ENCODE measurements around the gene FAM89B. TPM values are rescaled to one million over a fixed set of nuclear protein-coding genes. Genes with fewer than 3 reads are reported as not detected.

The FAM89B gene
- polyA plus RNA-seq, 1 donor from 2014 or later: 75.1 TPM

DNA sequence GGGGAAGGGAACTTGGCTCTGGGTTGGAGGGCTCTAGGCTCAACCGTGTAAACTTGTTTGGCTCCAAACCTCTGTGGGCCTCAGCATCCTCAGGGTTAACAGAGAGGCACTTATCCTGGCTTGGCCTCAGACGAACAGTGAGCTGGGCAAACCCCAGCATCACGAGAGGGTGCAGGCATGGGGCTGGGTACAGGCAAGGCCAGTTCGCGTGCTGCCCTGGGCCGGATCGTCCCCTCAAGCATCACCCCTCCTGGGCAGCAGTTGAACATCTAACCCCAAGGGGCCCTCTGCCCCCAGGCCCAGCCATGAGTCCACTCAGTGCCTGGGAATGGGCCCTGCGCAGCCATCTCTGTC lies 5.4 kb downstream of the FAM89B start:
- Histone ChIP-seq H4K20me1 (ENCODE audit: insufficient read depth) (peaks cover 15% of the 10 kb centered on the region), H3K27ac (ENCODE audit: low read length) (no peak overlapping the region), H3K27me3 (ENCODE audit: insufficient read depth, low read depth, low read length) (peaks cover 7% of the 10 kb centered on the region)

DNA sequence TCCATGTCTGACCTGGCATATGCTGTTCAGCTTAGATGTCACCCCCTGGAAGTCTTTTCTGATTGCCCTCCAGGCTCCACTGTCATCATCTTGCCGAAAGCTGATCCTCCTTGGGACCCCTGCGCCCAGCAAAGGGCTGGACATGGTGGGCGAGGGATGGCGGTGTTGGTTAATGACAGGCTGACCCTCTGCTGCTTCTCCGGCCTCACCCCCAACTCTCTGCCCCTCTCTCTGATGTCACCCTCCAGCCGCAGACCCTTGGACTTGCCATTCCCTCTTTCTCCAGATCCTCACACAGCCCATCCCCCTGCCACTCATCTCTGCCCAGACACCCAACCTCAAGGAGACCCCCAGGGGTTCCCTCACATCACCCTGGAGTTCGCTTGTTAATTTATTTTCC lies 5.8 kb downstream of the FAM89B start:
- Histone ChIP-seq H4K20me1 (ENCODE audit: insufficient read depth) (peaks cover 14% of the 10 kb centered on the region), H3K9ac (ENCODE audit: low read length) (no peak overlapping the region), H3F3A (ENCODE audit: insufficient read depth, low read length, poor library complexity, severe bottlenecking) (no peaks in the 10 kb centered on the region), H2AFZ (ENCODE audit: low read depth, low read length) (no peak overlapping the region), H3K9me3 (ENCODE audit: low read length) (no peaks in the 10 kb centered on the region), H3K36me3 (ENCODE audit: insufficient read depth, low read length) (no peaks in the 10 kb centered on the region), H3K4me2 (ENCODE audit: low read length) (no peak overlapping the region), H3K27me3 (ENCODE audit: insufficient read depth, low read depth, low read length) (peaks cover 7% of the 10 kb centered on the region), H3K9me2 (ENCODE audit: insufficient read depth, low read length) (no peaks in the 10 kb centered on the region), H3K79me2 (replicated peaks; ENCODE audit: insufficient read depth, low read length) (peaks cover 19% of the 10 kb centered on the region), H3K4me3 (ENCODE audit: low read length) (no peak overlapping the region), H3K27ac (ENCODE audit: low read length) (no peak overlapping the region)
- TF ChIP-seq EP300 (conservative IDR thresholded peaks at IDR 0.05; ENCODE audit: poor library complexity, severe bottlenecking) (no peak), TAF1 (IDR thresholded peaks at IDR 0.05; ENCODE audit: low read depth) (no peak), EZH2 (IDR thresholded peaks at IDR 0.05; ENCODE audit: borderline replicate concordance, insufficient read depth, low read length, poor library complexity, severe bottlenecking) (no peak), SMC3 (conservative IDR thresholded peaks at IDR 0.05; ENCODE audit: poor library complexity) (no peak), RAD21 (conservative IDR thresholded peaks at IDR 0.05) (no peak), POLR2AphosphoS5 (IDR thresholded peaks at IDR 0.05) (no peak), MXI1 (conservative IDR thresholded peaks at IDR 0.05; ENCODE audit: poor library complexity, severe bottlenecking) (no peak)
- TF ChIP-seq, protein P1, sequence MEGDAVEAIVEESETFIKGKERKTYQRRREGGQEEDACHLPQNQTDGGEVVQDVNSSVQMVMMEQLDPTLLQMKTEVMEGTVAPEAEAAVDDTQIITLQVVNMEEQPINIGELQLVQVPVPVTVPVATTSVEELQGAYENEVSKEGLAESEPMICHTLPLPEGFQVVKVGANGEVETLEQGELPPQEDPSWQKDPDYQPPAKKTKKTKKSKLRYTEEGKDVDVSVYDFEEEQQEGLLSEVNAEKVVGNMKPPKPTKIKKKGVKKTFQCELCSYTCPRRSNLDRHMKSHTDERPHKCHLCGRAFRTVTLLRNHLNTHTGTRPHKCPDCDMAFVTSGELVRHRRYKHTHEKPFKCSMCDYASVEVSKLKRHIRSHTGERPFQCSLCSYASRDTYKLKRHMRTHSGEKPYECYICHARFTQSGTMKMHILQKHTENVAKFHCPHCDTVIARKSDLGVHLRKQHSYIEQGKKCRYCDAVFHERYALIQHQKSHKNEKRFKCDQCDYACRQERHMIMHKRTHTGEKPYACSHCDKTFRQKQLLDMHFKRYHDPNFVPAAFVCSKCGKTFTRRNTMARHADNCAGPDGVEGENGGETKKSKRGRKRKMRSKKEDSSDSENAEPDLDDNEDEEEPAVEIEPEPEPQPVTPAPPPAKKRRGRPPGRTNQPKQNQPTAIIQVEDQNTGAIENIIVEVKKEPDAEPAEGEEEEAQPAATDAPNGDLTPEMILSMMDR (IDR thresholded peaks at IDR 0.05; ENCODE audit: poor library complexity, severe bottlenecking): no peak
- TF ChIP-seq, protein P2, sequence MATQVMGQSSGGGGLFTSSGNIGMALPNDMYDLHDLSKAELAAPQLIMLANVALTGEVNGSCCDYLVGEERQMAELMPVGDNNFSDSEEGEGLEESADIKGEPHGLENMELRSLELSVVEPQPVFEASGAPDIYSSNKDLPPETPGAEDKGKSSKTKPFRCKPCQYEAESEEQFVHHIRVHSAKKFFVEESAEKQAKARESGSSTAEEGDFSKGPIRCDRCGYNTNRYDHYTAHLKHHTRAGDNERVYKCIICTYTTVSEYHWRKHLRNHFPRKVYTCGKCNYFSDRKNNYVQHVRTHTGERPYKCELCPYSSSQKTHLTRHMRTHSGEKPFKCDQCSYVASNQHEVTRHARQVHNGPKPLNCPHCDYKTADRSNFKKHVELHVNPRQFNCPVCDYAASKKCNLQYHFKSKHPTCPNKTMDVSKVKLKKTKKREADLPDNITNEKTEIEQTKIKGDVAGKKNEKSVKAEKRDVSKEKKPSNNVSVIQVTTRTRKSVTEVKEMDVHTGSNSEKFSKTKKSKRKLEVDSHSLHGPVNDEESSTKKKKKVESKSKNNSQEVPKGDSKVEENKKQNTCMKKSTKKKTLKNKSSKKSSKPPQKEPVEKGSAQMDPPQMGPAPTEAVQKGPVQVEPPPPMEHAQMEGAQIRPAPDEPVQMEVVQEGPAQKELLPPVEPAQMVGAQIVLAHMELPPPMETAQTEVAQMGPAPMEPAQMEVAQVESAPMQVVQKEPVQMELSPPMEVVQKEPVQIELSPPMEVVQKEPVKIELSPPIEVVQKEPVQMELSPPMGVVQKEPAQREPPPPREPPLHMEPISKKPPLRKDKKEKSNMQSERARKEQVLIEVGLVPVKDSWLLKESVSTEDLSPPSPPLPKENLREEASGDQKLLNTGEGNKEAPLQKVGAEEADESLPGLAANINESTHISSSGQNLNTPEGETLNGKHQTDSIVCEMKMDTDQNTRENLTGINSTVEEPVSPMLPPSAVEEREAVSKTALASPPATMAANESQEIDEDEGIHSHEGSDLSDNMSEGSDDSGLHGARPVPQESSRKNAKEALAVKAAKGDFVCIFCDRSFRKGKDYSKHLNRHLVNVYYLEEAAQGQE (IDR thresholded peaks at IDR 0.05; ENCODE audit: borderline replicate concordance): no peak

More for the DNA sequence above, 5.4 kb downstream of the FAM89B start:
- H3K79me2 ChIP-seq (replicated peaks; ENCODE audit: insufficient read depth, low read length): peaks cover 23% of the 10 kb centered on the region
- no peak for TF ChIP-seq EP300 (conservative IDR thresholded peaks at IDR 0.05; ENCODE audit: poor library complexity, severe bottlenecking)
- no peak for TF ChIP-seq TAF1 (IDR thresholded peaks at IDR 0.05; ENCODE audit: low read depth)
- TF ChIP-seq SMC3 (conservative IDR thresholded peaks at IDR 0.05; ENCODE audit: poor library complexity): no peak
- no peak overlapping the region for H3K4me2 ChIP-seq (ENCODE audit: low read length)
- no peak overlapping the region for H3K9ac ChIP-seq (ENCODE audit: low read length)
- H3F3A ChIP-seq (ENCODE audit: insufficient read depth, low read length, poor library complexity, severe bottlenecking): no peaks in the 10 kb centered on the region
- no peaks in the 10 kb centered on the region for H3K9me2 ChIP-seq (ENCODE audit: insufficient read depth, low read length)
- no peaks in the 10 kb centered on the region for H3K36me3 ChIP-seq (ENCODE audit: insufficient read depth, low read length)
- H3K4me3 ChIP-seq (ENCODE audit: low read length): no peak overlapping the region
- H2AFZ ChIP-seq (ENCODE audit: low read depth, low read length): no peak overlapping the region
- no peaks in the 10 kb centered on the region for H3K9me3 ChIP-seq (ENCODE audit: low read length)

DNA sequence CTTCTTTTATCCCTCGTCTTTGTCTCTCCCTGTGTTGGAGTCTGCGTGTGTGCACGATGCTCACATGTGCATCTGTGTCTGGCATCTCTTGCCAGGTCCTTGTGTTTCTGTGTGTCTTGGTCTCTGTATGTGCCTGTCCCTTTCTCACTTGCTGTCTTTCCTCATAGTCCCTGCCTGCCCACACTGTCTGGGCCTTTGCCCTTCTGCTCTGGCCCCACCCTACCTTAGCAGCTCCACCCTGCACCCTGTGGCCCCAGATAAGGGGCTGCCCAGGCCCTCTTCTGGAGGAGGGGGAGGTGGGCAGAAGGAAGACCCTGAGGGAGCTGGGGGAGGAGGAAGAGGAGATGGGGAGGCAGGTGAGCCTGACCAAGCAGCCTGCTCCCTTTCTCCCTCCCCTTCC lies 6.3 kb downstream of the FAM89B start:
- Histone ChIP-seq H3K4me3 (ENCODE audit: low read length) (no peak overlapping the region), H3K36me3 (ENCODE audit: insufficient read depth, low read length) (no peaks in the 10 kb centered on the region), H3K79me2 (replicated peaks; ENCODE audit: insufficient read depth, low read length) (peaks cover 13% of the 10 kb centered on the region), H3K9me2 (ENCODE audit: insufficient read depth, low read length) (no peaks in the 10 kb centered on the region), H3K27ac (ENCODE audit: low read length) (no peak overlapping the region), H3F3A (ENCODE audit: insufficient read depth, low read length, poor library complexity, severe bottlenecking) (no peaks in the 10 kb centered on the region), H3K9ac (ENCODE audit: low read length) (no peak overlapping the region), H3K27me3 (ENCODE audit: insufficient read depth, low read depth, low read length) (peaks cover 7% of the 10 kb centered on the region), H3K4me2 (ENCODE audit: low read length) (no peak overlapping the region), H3K9me3 (ENCODE audit: low read length) (no peaks in the 10 kb centered on the region), H2AFZ (ENCODE audit: low read depth, low read length) (no peak overlapping the region), H4K20me1 (ENCODE audit: insufficient read depth) (peaks cover 9% of the 10 kb centered on the region)
- no peak for TF ChIP-seq RAD21 (conservative IDR thresholded peaks at IDR 0.05)
- no peak for TF ChIP-seq SMC3 (conservative IDR thresholded peaks at IDR 0.05; ENCODE audit: poor library complexity)
- no peak for TF ChIP-seq EP300 (conservative IDR thresholded peaks at IDR 0.05; ENCODE audit: poor library complexity, severe bottlenecking)
- TF ChIP-seq POLR2AphosphoS5 (IDR thresholded peaks at IDR 0.05): no peak
- TF ChIP-seq, protein P2 (IDR thresholded peaks at IDR 0.05; ENCODE audit: borderline replicate concordance): no peak
- no peak for TF ChIP-seq TAF1 (IDR thresholded peaks at IDR 0.05; ENCODE audit: low read depth)
- TF ChIP-seq, protein P1 (IDR thresholded peaks at IDR 0.05; ENCODE audit: poor library complexity, severe bottlenecking): no peak
- TF ChIP-seq EZH2 (IDR thresholded peaks at IDR 0.05; ENCODE audit: borderline replicate concordance, insufficient read depth, low read length, poor library complexity, severe bottlenecking): no peak
- TF ChIP-seq MXI1 (conservative IDR thresholded peaks at IDR 0.05; ENCODE audit: poor library complexity, severe bottlenecking): no peak

Measured in neural cell (in vitro differentiated cells).